NCI-H2107 treated with DMSO at 0.1 percent for 48 hours (cell line): ENCODE data around the gene ZBTB39.

ENCODE experiments used
- DNase-seq: peaks from one replicate; lab custom pipeline; 2025; ENCODE audit not compliant: unreplicated experiment; lab: John Stamatoyannopoulos, UW

The ZBTB39 gene

GRCh38 chr12:56951582-56952339, 54.6 kb downstream of the ZBTB39 start:
- DNase-seq = no peak

- no peak for DNase-seq
These were observed 57.5 kb downstream of the ZBTB39 start for GRCh38 chr12:56948881-56949280.
